ENCODE data around the gene DYRK3. TPM values are rescaled to one million over a fixed set of nuclear protein-coding genes. Genes with fewer than 3 reads are reported as not detected.

DYRK3 gene
- total and polyA plus RNA-seq, 10 of the 15 experiments (the other 5 are each of a cell fraction or from before 2014, with no cell fraction given), result 1.6 to 12.9 (median 10.3) TPM

GRCh38 chr1:206687251-206687914, 52.0 kb downstream of the DYRK3 start (continued):
- TF ChIP-seq MEF2B (IDR thresholded peaks at IDR 0.05; ENCODE audit: partially characterized antibody, poor library complexity, severe bottlenecking) (no peak), TBL1XR1 (IDR thresholded peaks at IDR 0.05; ENCODE audit: low read depth, low read length) (no peak), ZBTB40 (IDR thresholded peaks at IDR 0.05; ENCODE audit: borderline replicate concordance) (no peak)

DNA sequence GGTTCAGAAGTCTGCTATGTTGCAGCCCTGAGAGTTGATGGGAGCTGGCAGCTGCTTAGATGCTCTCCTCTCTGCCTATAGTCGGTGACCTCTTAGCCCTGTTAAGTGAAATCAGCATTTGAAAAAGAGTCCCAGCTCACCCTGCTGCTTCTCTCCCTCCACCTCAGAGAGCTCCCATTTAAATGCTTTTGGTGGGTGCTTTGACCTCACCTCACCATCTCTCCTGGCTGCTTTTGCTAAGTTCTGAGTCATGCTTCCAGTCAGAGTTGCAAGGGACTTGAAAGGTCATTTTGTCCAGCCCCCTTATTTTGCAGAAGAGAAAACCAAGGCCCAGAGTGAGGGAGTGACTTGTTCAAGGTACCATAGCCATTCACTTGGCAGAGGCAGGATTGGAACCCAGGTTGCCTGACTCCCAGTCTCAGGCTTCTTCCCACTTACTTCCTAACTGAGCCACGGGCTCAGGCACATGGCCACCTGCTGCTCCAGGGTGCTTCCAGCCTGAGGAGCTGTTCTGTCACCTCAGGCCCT, 52.6 kb downstream of the DYRK3 start:
- peak; percentile 4; the same call in 2 of the 3 replicates for ATAC-seq
- Histone ChIP-seq H3K27me3 (replicated peaks in 1 of 2; ENCODE audit: control insufficient read depth in 2 of 2, insufficient read depth in 2 of 2, low read length in 1 of 2) (no peaks in the 10 kb centered on the region), H3K9me3 (replicated peaks; ENCODE audit: control insufficient read depth, insufficient read depth, low read length) (no peaks in the 10 kb centered on the region), H4K20me1 (ENCODE audit: control insufficient read depth, insufficient read depth) (peaks cover 5% of the 10 kb centered on the region), H3K36me3 (ENCODE audit: control insufficient read depth in 2 of 2, insufficient read depth in 2 of 2, low read length in 1 of 2) (no peaks in the 10 kb centered on the region; a peak in 1 of 4 replicates), H3K79me2 (ENCODE audit: control insufficient read depth, insufficient read depth, low read length) (peaks cover 69% of the 10 kb centered on the region), H3K27ac (ENCODE audit: control insufficient read depth, insufficient read depth) (no peak overlapping the region), H2AFZ (ENCODE audit: control insufficient read depth, low read depth, low read length) (no peak overlapping the region), H3K4me2 (ENCODE audit: control insufficient read depth, insufficient read depth) (peak overlapping the region; percentile 56), H3K9ac (ENCODE audit: control insufficient read depth, insufficient read depth, low read length) (peak overlapping the region; percentile 76; the same call in 1 of the 2 replicates), H3K4me1 (ENCODE audit: control insufficient read depth, insufficient read depth, low read length) (peaks cover 12% of the 10 kb centered on the region), H3K4me3 (peak overlapping the region; percentile 91; the same call in 1 of the 2 replicates)
- no peak for DNase-seq (ENCODE audit: low read depth, low spot score)
- in situ Hi-C loops (cut with MboI), result no loop called here
- ChIA-PET POLR2A (interaction anchor here (0.5 to 18.5 kb wide), 7 partner anchors 8 to 58 kb away, joined by 3 to 334 read pairs (median 4); no protein-coding TSS in a partner anchor), SMC1A (ENCODE audit: uncharacterized antibody, unreplicated experiment) (interaction anchor here (1.3 to 9.6 kb wide), 6 partner anchors 8 to 224 kb away, joined by 3 to 222 read pairs (median 9); no protein-coding TSS in a partner anchor), RAD21 (ENCODE audit: unreplicated experiment) (interaction anchor here (0.8 to 2.2 kb wide), 8 partner anchors 13 to 84 kb away, joined by 3 to 5 read pairs (median 3); partner anchors contain the start of gene IL10), CTCF (interaction anchor here (0.6 to 7.3 kb wide), 15 partner anchors 9 to 294 kb away, joined by 3 to 45 read pairs (median 5); no protein-coding TSS in a partner anchor)
- 78% methylated on average over 2 of the region's 2 CpGs for WGBS (ENCODE audit: insufficient coverage, insufficient replicate concordance, low lambda C conversion rate, missing lambda C conversion rate)
- no TSS peak for BruUV-seq (replicated peaks)
- intact Hi-C loops (cut with micrococcal nuclease; ENCODE audit: unreplicated experiment), result loop anchor here (2.0 kb wide), 1 partner anchor 15 kb away; no protein-coding TSS in a partner anchor
- no peak for FAIRE-seq
- no peak for TF ChIP-seq EGR1 (IDR thresholded peaks at IDR 0.05; ENCODE audit: borderline replicate concordance in 1 of 2, low read depth in 2 of 2, low read length in 2 of 2)
